ENCODE results near the gene ATP13A1. TPM values are rescaled to one million over a fixed set of nuclear protein-coding genes. Genes with fewer than 3 reads are reported as not detected.

Gene ATP13A1
- polyA plus RNA-seq, 1 experiment: 27.9 TPM

DNA sequence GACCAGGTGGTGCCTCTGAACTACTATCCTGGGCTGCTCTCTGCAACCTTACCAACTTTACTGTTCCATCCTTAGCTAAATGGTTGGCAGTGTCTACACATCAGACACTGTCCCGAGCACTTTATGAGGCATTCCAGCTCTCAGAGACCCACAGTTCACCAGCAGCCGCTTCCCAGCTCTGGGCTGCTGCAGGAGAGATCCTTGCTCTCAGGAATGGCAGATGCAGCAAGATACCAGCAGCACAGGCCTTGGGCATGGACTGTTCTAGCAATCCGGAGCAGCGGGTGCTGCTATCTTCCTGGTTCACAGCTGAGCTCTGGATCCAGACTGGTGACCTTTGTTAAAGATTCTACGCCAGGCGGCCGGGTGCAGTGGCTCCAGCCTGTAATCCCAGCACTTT, 32.1 kb downstream of the ATP13A1 start:
- DNase-seq (ENCODE audit: low read depth): no peak
- Histone ChIP-seq H3K4me3 (ENCODE audit: low read depth, low read length) (no peak overlapping the region), H3K27me3 (ENCODE audit: control insufficient read depth, insufficient read depth, low read length) (no peaks in the 10 kb centered on the region), H3K36me3 (ENCODE audit: control insufficient read depth, insufficient read depth, low read length) (peaks cover 23% of the 10 kb centered on the region)
- ChIA-PET CTCF (no interaction called here), POLR2A (no interaction called here)
- no peak for TF ChIP-seq CTCF (IDR thresholded peaks at IDR 0.05; ENCODE audit: insufficient read depth, low read depth, low read length)

DNA sequence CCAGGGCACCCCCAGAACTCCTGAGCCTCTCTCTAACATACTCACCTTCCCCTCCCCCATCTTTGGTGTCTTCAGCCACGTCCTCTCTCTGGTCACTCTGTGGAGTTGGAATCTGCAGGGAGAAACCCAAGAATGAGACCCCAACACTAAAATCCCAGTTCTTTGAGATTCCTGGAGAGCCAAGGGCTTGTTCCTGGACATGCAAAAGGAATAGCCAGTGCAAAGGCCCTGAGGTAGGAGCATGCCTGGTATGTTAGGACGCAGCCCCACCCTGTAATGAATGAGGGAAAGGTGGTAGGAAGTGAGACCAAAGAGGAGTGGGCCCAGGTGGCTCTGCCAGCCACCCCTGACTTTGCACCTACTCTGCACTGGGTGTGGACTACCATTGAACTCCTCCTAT, 33.0 kb downstream of the ATP13A1 start:
- POLR2A ChIA-PET: no interaction called here
- CTCF ChIA-PET: interaction anchor here (1.5 kb wide), 1 partner anchor 14 kb away, joined by 3 read pairs; no protein-coding TSS in a partner anchor
- Histone ChIP-seq H3K36me3 (ENCODE audit: control insufficient read depth, insufficient read depth, low read length) (peaks cover 22% of the 10 kb centered on the region), H3K27me3 (ENCODE audit: control insufficient read depth, insufficient read depth, low read length) (no peaks in the 10 kb centered on the region), H3K4me3 (ENCODE audit: low read depth, low read length) (no peak overlapping the region)
- TF ChIP-seq CTCF (IDR thresholded peaks at IDR 0.05; ENCODE audit: insufficient read depth, low read depth, low read length): no peak
- no peak for DNase-seq (ENCODE audit: low read depth)

DNA sequence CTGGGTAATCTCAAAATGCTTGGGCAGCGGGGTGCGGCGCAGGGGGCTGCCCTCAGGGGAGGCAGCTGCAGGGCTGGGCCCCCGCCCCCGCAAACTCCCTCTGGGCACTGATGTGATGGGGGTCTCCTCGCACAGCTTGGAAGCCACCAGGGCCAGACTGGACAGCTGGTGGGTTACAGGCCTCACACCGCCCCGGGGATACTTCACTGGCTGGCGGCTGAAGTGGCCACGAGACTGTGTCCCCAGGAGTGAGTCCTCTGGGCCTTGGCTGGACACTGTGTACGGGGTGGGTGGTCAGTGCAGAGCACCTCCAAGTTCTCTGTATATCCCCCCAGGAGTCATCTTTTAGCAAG, 33.4 kb downstream of the ATP13A1 start:
- ChIA-PET POLR2A (no interaction called here), CTCF (interaction anchor here (1.5 kb wide), 1 partner anchor 14 kb away, joined by 3 read pairs; no protein-coding TSS in a partner anchor)
- no peak for TF ChIP-seq CTCF (IDR thresholded peaks at IDR 0.05; ENCODE audit: insufficient read depth, low read depth, low read length)
- H3K27me3 ChIP-seq (ENCODE audit: control insufficient read depth, insufficient read depth, low read length): no peaks in the 10 kb centered on the region
- H3K36me3 ChIP-seq (ENCODE audit: control insufficient read depth, insufficient read depth, low read length): peaks cover 22% of the 10 kb centered on the region
- no peak for DNase-seq (ENCODE audit: low read depth)
- H3K4me3 ChIP-seq (ENCODE audit: low read depth, low read length): no peak overlapping the region

DNA sequence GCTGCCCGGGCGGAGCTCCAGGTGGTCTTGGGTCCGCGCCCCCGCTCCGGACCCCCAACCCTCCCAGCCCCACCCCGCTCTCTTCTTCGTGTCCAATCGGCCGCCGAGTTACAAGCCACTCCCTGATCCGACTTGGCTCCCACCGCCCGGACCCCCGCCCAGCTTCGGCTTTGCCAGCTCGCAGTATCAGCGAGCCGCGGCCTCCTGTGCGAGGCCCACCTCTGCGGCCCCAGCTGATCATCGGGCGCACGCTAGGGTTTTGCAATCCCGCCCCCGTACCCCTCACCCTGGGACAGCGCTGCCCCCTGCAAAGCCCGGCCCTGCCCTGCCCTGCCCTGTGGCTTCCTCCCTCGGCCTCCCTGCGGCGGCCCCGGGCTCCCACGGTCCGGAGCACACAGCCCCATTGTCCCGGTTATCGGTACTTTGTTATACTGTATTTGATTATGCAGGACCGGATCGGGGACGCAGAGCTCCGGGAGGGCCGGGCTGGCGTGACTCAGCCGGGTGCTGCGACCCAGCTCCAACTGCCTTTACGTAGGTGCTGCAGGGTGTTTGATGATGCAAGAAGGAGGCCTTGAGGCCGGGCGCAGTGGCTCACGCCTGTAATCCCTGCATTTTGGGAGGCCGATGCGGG, 34.9 kb downstream of the ATP13A1 start:
- TF ChIP-seq CTCF (IDR thresholded peaks at IDR 0.05; ENCODE audit: insufficient read depth, low read depth, low read length): no peak
- Histone ChIP-seq H3K36me3 (ENCODE audit: control insufficient read depth, insufficient read depth, low read length) (peaks cover 8% of the 10 kb centered on the region), H3K4me3 (ENCODE audit: low read depth, low read length) (peak overlapping the region; percentile 37), H3K27me3 (ENCODE audit: control insufficient read depth, insufficient read depth, low read length) (no peaks in the 10 kb centered on the region)
- CTCF ChIA-PET: interaction anchor here (3.1 kb wide), 1 partner anchor 96 kb away, joined by 17 read pairs; no protein-coding TSS in a partner anchor
- POLR2A ChIA-PET: no interaction called here
- no peak for DNase-seq (ENCODE audit: low read depth)

DNA sequence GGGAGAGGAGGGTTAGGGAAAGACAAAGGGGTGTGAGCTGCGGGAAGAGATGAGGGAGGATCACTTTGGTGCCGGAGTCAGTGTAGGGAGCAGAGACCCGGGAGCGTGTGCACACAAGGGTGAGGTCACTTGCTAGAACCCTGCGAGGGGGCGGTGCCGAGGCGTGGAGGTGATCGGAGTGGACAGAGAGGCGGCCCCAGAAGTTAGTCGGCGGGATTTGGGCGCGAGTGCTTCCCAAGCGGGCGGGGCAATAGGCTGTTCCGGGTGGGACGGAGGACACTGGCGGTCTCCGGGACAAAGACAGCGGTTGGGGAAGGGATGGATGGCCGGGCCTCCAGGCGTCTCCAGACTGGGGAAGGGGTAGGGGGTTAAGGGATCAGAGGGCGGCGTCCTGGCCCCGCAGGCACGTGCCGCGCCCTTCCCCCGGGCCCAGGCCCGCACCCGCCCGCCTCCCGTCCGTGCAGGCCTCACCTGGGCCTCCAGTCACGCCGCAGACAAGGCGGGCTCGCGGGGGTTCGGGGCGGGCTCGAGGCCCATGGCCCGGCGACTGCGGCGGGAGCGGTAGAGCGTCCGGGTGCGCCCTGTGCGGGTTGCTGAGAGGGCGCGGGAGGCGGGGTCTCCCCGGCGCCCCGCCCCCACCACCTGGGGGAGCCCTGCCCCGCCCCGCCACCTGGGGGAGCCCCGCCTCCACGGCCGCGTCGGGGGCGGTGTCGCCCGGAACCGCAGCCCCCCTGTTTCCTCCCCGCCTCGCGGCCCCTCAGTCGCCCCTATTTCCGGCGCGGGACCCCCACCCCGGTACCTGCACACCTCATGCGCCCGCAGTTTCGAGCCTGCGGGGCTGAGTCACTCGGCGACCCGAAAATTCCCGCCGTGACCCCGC, 35.6 kb downstream of the ATP13A1 start, which contains the start of gene LPAR2:
TSS of gene LPAR2 (minus strand) at position 600 of the 880 bp plus-strand sequence. CDS start 945 bp downstream, outside the sequence.
- POLR2A ChIA-PET: no interaction called here
- CTCF ChIA-PET: interaction anchor here (3.1 kb wide), 1 partner anchor 96 kb away, joined by 17 read pairs; no protein-coding TSS in a partner anchor
- peak within 1 kb of the TSS; percentile 37 for H3K4me3 ChIP-seq (ENCODE audit: low read depth, low read length)
- no peak for TF ChIP-seq CTCF (IDR thresholded peaks at IDR 0.05; ENCODE audit: insufficient read depth, low read depth, low read length)
- peaks cover 6% of the 10 kb centered on the region; the same call in 1 of the 2 replicates for H3K36me3 ChIP-seq (ENCODE audit: control insufficient read depth, insufficient read depth, low read length)
- DNase-seq (ENCODE audit: low read depth): no peak
- H3K27me3 ChIP-seq (ENCODE audit: control insufficient read depth, insufficient read depth, low read length): no peaks in the 10 kb centered on the region
